ENCODE data around the gene PCDHAC1. TPM values are rescaled to one million over a fixed set of nuclear protein-coding genes. Genes with fewer than 3 reads are reported as not detected.

Gene PCDHAC1
- total RNA-seq, 2 donors from 2014 or later: 1.1 to 3.9 TPM

DNA sequence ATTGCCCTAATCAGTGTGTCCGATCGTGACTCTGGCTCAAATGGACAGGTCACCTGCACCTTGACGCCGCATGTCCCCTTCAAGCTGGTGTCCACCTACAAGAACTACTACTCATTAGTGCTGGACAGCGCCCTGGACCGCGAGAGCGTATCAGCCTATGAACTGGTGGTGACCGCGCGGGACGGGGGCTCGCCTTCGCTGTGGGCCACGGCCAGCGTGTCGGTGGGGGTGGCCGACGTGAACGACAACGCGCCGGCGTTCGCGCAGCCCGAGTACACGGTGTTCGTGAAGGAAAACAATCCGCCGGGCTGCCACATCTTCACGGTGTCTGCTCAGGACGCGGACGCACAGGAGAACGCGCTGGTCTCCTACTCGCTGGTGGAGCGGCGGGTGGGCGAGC lies 42.7 kb upstream of the PCDHAC1 start:
- DNase-seq (ENCODE audit: low spot score): no peak
- 37% methylated on average over 41 of the region's 41 CpGs for WGBS
- no peak for TF ChIP-seq POLR2AphosphoS5 (IDR thresholded peaks at IDR 0.05)
- TF ChIP-seq, protein P1, sequence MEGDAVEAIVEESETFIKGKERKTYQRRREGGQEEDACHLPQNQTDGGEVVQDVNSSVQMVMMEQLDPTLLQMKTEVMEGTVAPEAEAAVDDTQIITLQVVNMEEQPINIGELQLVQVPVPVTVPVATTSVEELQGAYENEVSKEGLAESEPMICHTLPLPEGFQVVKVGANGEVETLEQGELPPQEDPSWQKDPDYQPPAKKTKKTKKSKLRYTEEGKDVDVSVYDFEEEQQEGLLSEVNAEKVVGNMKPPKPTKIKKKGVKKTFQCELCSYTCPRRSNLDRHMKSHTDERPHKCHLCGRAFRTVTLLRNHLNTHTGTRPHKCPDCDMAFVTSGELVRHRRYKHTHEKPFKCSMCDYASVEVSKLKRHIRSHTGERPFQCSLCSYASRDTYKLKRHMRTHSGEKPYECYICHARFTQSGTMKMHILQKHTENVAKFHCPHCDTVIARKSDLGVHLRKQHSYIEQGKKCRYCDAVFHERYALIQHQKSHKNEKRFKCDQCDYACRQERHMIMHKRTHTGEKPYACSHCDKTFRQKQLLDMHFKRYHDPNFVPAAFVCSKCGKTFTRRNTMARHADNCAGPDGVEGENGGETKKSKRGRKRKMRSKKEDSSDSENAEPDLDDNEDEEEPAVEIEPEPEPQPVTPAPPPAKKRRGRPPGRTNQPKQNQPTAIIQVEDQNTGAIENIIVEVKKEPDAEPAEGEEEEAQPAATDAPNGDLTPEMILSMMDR (IDR thresholded peaks at IDR 0.05): no peak
- no peak for TF ChIP-seq POLR2A (IDR thresholded peaks at IDR 0.05)
- H3K27ac ChIP-seq: no peak overlapping the region
- no peak overlapping the region for H3K4me3 ChIP-seq
- H3K36me3 ChIP-seq: no peaks in the 10 kb centered on the region
- H3K27me3 ChIP-seq (replicated peaks; ENCODE audit: insufficient read depth): no peaks in the 10 kb centered on the region
- no peaks in the 10 kb centered on the region for H3K4me1 ChIP-seq (replicated peaks)
- intact Hi-C loops (cut with DNase I): no loop called here
- H3K9me3 ChIP-seq: no peaks in the 10 kb centered on the region

GRCh38 chr5:140883927-140884697 lies 42.0 kb upstream of the PCDHAC1 start:
- Histone ChIP-seq H3K36me3 (no peaks in the 10 kb centered on the region), H3K4me3 (no peak overlapping the region), H3K9me3 (no peaks in the 10 kb centered on the region), H3K27me3 (replicated peaks; ENCODE audit: insufficient read depth) (no peaks in the 10 kb centered on the region), H3K4me1 (replicated peaks) (no peaks in the 10 kb centered on the region), H3K27ac (no peak overlapping the region)
- DNase-seq (ENCODE audit: low spot score): no peak
- intact Hi-C loops (cut with DNase I): no loop called here
- 38% methylated on average over 42 of the region's 79 CpGs for WGBS
- TF ChIP-seq, protein P1 (IDR thresholded peaks at IDR 0.05): no peak
- TF ChIP-seq POLR2A (IDR thresholded peaks at IDR 0.05): no peak
- no peak for TF ChIP-seq POLR2AphosphoS5 (IDR thresholded peaks at IDR 0.05)

GRCh38 chr5:140916325-140916724 lies 9.8 kb upstream of the PCDHAC1 start:
- H3K9me3 ChIP-seq: no peaks in the 10 kb centered on the region
- no peak for DNase-seq (ENCODE audit: low spot score)
- H3K27ac ChIP-seq: no peak overlapping the region
- TF ChIP-seq POLR2A (IDR thresholded peaks at IDR 0.05): no peak
- TF ChIP-seq, protein P1 (IDR thresholded peaks at IDR 0.05): no peak
- no peak for TF ChIP-seq POLR2AphosphoS5 (IDR thresholded peaks at IDR 0.05)
- intact Hi-C loops (cut with DNase I): no loop called here
- no peaks in the 10 kb centered on the region for H3K27me3 ChIP-seq (replicated peaks; ENCODE audit: insufficient read depth)
- H3K4me1 ChIP-seq (replicated peaks): no peaks in the 10 kb centered on the region
- H3K4me3 ChIP-seq: no peak overlapping the region
- no peaks in the 10 kb centered on the region for H3K36me3 ChIP-seq
- WGBS: 80% methylated on average over 1 of the region's 1 CpG

GRCh38 chr5:140923601-140924000 lies 2.5 kb upstream of the PCDHAC1 start:
- Histone ChIP-seq H3K36me3 (no peaks in the 10 kb centered on the region), H3K9me3 (no peaks in the 10 kb centered on the region), H3K4me3 (no peak overlapping the region), H3K27me3 (replicated peaks; ENCODE audit: insufficient read depth) (no peaks in the 10 kb centered on the region), H3K4me1 (replicated peaks) (no peaks in the 10 kb centered on the region), H3K27ac (no peak overlapping the region)
- no peak for DNase-seq (ENCODE audit: low spot score)
- intact Hi-C loops (cut with DNase I): loop anchor here (10.0 kb wide), 1 partner anchor 121 kb away; no protein-coding TSS in a partner anchor
- TF ChIP-seq POLR2A (IDR thresholded peaks at IDR 0.05) (no peak), POLR2AphosphoS5 (IDR thresholded peaks at IDR 0.05) (no peak)
- TF ChIP-seq, protein P1 (IDR thresholded peaks at IDR 0.05): no peak
- WGBS: 63% methylated on average over 4 of the region's 4 CpGs

Data from prostate gland (tissue), 2 donors.